Measurements from ENCODE around the gene ANKRD36.
A peak's percentile ranks its signal among the peaks of the same experiment; 100 is the strongest.
"Not testable (repeated sequence)": the region's sequence is repeated elsewhere in the genome, so short reads cannot be mapped to it uniquely, and the experiment has no call there.

The ANKRD36 gene

DNA sequence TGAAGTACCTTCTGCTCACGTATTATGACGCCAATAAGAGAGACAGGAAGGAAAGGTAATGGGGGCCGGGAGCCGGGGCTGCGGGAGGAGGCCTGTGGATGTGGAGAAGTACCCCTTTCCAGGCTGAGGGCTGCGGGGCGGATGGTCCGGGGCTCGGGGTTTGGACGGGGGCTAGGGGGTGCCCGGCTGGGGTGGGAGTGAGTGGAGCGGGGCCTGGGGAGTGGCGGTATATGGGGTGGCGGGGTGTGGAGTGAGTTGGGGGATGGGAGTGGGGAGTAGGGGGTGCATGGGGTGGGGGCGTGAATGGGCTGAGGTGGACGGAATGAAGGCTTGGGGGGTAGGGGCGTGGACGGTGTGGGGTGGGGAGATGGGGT, 916 bp downstream of the ANKRD36 start:
- DNase-seq (ENCODE audit: low spot score): not testable (repeated sequence)

DNA sequence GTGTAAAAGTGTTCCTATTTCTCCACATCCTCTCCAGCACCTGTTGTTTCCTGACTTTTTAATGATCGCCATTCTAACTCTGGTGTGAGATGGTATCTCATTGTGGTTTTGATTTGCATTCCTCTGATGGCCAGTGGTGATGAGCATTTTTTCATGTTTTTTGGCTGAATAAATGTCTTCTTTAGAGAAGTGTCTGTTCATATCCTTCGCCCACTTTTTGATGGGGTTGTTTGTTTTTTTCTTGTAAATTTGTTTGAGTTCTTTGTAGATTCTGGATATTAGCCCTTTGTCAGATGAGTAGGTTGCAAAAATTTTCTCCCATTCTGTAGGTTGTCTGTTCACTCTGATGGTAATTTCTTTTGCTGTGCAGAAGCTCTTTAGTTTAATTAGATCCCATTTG, 16.1 kb downstream of the ANKRD36 start:
- not testable (repeated sequence) for DNase-seq (ENCODE audit: low spot score)

DNA sequence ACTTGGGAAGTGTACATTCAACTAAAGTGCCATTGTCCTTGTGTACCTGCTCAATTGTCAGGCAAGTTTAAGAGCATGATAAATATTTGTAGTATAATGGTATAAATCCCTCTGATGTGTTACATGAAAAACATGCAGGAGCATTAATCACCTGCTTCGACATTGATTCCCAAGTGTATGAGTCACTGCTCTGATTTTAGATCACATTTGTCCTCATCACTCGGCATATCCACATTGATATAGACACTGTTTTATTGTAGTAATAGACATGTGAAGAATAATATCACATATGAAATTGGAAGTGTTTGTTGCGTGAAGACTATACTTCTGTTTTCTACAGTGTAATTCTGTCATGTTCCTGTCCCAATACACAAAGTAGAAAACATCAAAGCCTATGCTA, 31.1 kb downstream of the ANKRD36 start:
- DNase-seq (ENCODE audit: low spot score): not testable (repeated sequence)

DNA sequence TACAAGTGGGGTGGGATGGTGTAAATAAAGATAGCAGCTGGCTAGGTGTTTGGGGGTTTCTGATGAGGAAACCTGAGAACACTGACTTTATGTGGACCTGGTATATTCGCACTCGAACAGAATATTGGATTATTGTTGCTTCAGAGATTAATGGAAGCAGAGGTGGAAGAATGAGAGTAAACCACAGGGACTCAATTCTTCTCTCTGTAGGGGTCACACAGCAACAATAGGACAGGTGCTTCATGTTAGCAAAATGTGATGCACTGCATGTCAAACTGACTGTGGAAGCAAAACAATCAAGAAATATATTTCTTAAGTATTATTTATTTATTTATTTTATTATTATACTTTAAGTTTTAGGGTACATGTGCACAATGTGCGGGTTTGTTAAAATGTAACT, 53.6 kb downstream of the ANKRD36 start:
- DNase-seq (ENCODE audit: low spot score): not testable (repeated sequence)

DNA sequence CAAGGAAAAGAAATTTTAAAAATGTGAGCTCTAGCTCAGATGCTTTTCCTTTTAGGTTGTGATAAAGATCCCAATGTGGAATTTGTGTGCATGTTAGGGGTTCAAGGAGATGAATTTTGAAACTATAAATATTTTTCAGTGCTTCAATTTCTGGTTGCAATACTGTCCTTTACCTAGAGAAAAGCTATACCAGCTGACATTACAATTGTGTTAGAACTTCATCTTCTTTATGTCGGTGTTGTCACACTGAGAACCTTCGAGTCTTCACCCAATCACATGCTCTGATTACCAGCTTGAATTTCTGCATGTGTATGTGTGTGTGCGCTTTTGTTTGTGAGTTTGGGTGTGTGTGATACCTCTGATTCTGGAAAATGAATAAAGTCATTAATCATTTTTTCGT, 55.0 kb downstream of the ANKRD36 start:
- DNase-seq (ENCODE audit: low spot score): not testable (repeated sequence)

DNA sequence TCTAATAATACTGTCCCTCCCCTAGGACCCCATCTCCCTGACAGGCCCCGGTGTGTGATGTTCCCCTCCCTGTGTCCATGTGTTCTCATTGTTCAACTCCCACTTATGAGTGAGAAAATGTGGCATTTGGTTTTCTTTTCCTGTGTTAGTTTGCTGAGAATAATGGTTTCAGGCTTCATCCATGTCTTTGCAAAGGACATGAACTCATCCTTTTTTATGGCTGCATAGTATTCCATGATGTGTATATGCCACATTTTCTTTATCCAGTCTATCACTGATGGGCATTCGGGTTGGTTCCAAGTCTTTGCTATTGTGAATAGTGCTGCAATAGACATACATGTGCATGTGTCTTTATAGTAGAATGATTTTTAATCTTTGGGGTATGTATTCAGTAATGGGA, 55.6 kb downstream of the ANKRD36 start:
- not testable (repeated sequence) for DNase-seq (ENCODE audit: low spot score)

DNA sequence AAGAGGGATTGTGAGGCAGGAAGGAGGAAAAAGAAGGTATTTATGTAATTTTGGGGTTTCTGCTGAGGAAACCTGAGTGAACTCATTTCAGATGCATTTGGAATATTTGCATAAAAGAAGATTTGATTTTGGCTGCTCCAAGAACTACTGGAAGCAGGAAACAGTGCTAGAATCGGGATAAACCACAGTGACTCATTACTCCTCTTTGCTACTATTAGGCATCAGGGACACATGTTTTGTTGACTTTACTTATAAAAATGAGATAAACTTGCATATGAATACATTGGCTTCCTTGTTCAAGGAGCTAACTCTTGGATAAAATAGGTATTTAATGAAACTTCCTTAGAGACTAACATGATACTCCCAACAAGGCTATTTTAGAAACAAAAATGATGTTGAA, 67.4 kb downstream of the ANKRD36 start:
- peak; percentile 0 for DNase-seq (ENCODE audit: low spot score)

DNA sequence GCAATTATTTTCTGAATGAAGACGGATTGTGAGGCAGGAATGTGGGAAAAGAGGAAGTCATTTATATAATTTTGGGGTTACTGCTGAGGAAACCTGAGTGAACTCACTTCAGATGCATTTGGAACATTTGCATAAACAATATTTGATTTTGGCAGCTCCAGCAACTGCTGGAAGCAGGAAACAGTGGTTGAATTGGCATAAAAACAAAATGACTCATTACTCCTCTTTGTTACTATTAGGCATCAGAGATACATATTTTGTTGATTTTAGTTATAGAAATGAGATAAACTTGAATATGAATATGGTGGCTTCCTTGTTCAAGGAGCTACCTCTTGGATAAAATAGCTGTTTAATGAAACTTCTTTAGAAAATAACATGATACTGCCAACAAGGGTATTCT, 82.4 kb downstream of the ANKRD36 start:
- DNase-seq (ENCODE audit: low spot score): peak; percentile 2

DNA sequence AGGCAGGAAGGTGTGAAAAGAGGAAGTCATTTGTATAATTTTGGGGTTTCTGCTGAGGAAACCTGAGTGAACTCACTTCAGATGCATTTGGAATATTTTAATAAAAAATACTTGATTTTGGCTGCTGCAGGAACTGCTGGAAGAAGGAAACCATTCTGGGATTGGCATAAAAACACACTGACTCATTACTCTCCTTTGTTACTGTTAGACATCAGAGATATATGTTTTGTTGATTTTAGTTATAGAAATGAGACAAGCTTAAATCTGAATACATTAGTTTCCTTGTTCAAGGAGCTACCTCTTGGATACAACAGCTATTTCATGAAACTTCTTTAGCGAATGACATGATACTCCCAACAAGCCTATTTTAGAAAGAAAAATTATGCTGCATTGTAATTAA, 84.3 kb downstream of the ANKRD36 start:
- DNase-seq (ENCODE audit: low spot score): not testable (repeated sequence)

DNA sequence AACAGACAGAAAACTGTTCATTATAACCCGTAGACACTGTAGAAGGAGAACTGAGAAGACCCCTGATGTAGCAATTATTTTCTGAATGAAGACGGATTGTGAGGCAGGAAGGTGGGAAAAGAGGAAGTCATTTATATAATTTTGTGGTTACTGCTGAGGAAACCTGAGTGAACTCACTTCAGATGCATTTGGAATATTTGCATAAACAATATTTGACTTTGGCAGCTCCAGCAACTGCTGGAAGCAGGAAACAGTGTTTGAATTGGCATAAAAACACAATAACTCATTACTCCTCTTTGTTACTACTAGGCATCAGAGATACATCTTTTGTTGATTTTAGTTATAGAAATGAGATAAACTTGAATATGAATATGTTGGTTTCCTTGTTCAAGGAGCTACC, 87.9 kb downstream of the ANKRD36 start:
- DNase-seq (ENCODE audit: low spot score): not testable (repeated sequence)

DNA sequence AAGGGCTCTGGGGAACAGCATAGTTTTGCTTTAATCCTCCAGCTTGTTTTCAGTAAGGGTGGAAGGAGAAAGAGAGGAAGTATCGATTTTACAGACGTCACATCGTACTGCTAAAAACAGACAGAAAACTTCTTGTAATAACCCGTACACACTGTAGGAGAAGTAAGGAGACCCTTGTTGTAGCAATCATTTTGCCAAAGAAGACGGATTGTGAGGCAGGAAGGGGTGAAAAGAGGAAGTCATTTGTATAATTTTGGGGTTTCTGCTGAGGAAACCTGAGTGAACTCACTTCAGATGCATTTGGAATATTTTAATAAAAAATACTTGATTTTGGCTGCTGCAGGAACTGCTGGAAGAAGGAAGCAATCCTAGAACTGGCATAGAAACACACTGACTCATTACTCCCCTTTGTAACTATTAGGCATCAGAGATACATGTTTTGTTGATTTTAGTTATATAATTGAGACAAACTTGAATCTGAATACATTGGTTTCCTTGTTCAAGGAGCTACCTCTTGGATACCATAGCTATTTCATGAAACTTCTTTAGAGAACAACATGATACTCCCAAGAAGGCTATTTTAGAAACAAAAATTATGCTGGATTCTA, 89.8 kb downstream of the ANKRD36 start:
- not testable (repeated sequence) for DNase-seq (ENCODE audit: low spot score)

DNA sequence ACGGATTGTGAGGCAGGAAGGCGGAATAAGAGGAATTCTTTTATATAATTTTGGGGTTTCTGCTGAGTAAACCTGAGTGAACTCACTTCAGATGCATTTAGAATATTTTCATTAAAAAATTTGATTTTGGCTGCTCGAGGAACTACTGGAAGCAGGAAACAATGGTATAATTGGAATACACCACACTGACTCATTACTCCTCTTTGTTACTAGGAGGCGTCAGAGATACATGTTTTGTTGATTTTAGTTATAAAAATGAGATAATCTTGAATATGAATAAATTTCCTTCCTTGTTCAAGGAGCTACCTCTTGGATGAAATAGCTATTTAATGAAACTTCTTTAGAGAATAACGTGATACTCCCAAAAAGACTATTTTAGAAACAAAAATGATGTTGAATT, 97.4 kb downstream of the ANKRD36 start:
- DNase-seq (ENCODE audit: low spot score): no peak

DNA sequence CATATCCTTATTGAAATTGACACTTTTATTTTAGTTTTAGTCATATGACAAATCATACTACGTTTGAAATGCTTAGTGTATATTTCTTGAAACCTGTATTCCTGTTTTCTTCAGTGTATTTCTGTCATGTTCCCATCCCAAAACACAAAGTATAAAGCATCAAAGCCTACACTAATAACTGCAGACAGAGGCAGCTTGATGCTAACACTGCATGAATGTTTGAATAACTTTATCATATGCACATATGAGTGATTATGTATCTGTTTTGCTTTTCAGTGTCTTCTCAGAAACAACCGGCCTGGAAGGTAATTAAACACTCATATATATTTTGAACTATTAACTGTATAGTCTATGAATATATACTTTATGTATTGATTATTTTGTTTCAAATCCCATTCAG, 102.1 kb downstream of the ANKRD36 start:
- not testable (repeated sequence) for DNase-seq (ENCODE audit: low spot score)

DNA sequence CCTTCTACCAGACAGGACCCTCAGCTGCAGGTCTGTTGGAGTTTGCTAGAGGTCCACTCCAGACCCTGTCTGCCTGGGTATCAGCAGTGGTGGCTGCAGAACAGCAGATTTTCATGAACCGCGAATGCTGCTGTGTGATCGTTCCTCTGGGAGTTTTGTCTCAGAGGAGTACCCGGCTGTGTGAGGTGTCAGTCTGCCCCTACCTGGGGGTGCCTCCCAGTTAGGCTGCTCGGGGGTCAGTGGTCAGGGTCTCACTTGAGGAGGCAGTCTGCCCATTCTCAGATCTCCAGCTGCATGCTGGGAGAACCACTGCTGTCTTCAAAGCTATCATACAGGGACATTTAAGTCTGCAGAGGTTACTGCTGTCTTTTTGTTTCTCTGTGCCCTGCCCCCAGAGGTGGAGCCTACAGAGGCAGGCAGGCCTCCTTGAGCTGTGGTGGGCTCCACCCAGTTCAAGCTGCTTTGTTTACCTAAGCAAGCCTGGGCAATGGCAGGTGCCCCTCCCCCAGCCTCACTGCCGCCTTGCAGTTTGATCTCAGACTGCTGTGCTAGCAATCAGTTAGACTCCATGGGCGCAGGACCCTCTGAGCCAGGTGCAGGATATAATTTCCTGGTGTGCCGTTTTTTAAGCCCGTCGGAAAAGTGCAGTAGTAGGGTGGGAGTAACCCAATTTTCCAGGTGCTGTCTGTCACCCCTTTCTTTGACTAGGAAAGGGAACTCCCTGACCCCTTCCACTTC, 118.1 kb downstream of the ANKRD36 start:
- DNase-seq (ENCODE audit: low spot score): not testable (repeated sequence)

DNA sequence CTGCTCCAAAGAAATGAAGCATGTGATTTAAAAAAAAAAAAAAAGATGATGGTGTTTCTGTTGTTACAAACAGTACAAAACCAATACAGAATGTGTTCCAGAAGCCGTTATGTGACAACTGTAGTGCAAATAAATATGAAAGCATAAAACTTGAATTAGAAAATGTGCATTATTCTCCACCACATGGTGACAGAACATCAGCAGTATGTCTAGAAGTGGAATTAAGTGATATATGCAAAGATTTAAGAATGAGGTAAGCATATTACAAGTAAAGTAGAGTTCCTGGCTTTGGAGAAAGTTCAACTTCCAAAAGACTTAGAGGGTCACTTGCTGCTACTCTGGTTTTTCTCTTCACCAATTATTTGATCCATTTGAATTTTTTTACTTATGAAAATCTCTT, 120.0 kb downstream of the ANKRD36 start:
- DNase-seq (ENCODE audit: low spot score): not testable (repeated sequence)

DNA sequence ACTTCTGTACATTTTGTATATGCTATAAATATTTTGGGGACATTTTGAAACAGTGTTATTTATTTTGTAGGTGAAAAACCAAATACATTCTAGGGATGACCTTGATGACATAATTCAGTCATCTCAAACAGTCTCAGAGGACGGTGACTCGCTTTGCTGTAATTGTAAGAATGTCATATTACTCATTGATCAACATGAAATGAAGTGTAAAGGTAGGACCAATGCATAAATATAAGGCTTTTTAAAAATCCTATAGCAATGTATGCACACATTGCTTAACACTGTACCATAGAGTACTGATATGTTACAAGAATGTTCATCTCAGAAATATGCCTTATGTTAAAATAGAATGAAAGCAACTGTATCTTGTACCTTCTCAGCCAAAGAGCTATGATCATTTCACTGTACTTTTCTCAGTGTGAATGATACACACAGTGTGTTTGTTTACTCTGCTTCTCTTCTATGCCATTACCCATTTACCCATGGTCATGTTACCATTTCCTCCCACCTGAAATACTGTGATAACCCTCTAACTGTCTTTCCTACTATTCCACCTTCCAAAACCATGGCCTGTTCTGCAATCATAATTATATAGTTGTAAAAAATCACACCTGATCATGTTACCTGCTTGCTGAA, 120.8 kb downstream of the ANKRD36 start:
- DNase-seq (ENCODE audit: low spot score): not testable (repeated sequence)

DNA sequence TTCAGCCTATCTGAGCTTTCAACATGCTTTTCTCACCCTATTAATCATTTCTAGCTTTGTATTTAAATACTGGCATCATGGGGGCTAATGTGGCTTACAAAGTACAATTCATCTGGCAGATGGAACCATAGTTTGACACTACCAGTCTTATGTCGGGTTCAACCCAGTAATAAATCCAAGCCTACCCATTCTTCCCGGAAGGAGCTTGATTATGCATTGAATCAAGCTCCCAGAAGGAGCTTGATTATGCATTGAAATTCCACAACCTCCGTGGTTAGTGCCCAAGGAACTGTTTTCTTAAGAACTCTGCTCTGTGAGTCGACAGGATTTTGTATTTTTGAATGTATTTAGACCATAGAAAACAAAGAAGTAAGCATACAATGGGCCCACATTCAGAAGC, 148.2 kb downstream of the ANKRD36 start:
- DNase-seq (ENCODE audit: low spot score): not testable (repeated sequence)

DNA sequence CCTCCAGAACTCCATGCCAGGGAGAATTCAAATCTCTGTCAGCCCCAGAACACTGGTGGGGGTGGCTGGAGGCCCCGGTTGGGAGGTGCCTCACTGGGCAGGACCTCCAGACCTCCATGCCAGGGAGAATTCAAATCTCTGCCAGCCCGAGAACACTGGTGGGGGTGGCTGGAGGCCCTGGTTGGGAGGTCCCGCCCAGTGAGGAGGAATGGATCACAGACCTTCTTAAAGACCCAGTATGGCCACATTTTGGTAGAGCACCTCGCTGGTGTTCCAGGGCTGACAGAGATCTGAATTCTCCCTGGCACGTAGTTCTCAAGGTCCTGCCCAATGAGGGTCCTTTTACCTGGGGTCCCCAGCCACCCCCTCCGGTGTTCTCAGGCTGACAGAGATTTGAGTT, 153.5 kb downstream of the ANKRD36 start:
- DNase-seq (ENCODE audit: low spot score): not testable (repeated sequence)

DNA sequence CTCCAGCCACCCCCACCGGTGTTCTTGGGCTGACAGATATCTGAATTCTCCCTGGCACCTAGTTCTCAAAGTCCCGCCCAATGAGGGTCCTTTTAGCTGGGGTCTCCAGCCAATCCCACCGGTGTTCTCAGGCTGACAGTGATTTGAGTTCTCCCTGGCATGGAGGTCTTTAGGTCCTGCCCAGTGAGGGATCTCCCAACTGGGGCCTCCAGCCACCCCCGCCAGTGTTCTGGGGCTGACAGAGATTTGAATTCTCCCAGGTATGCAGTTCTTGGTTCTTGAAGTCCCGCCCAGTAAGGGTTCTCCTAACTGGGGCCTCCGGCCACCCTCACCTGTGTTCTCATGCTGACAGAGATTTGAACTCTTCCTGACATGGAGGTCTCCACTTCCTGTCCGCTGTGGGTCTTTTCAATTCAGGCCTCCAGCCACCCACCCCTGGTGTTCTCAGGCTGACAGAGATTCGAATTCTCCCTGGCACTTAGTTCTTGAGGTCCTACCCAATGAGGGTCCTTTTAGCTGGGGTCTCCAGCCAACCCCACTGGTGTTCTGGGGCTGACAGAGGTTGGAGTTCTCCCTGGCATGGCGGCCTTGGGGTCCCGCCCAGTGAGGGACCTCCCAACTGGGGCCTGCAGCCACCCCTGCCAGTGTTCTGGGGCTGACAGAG, 154.6 kb downstream of the ANKRD36 start:
- DNase-seq (ENCODE audit: low spot score): peak; percentile 0

DNA sequence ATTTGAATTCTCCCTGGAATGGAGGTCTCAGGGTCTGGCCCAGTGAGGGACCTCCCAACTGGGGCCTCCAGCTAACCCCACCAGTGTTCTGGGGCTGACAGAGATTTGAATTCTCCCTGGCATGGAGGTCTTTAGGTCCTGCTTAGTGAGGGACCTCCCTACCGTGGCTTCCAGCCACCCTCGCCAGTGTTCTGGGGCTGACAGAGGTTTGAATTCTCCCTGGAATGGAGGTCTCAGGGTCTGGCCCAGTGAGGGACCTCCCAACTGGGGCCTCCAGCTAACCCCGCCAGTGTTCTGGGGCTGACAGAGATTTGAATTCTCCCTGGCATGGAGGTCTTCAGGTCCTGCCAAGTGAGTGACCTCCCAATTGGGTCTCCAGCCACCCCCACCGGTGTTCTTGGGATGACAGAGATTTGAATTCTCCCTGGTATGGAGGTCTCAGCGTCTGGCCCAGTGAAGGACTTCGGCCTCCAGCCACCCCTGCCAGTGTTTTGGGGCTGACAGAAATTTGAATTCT, 155.2 kb downstream of the ANKRD36 start:
- DNase-seq (ENCODE audit: low spot score): peak; percentile 0

DNA sequence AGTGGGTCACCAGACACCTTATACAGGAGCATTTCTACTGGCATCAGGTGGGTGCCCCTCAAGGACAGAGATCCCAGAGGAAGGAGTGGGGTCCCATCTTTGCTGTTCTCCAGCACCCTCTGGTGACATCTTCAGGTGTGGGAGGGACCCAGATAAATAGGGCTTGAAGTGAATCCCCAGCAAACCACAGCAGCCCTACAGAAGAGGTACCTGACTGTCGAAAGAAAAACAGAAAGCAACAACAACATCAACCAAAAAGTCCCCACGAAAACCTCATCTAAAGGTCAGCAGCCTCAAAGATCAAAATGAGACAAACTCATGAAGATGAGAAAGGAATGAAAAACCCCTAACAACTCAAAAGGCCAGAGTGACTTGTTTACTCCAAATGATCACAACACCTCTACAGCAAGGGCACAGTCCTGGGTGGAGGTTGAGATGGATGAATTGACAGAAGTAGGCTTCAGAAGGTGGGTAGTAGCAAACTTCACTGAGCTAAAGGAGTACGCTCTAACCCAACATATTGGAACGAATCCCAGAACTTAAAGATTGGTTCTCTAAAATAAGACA, 163.4 kb downstream of the ANKRD36 start:
- DNase-seq (ENCODE audit: low spot score): not testable (repeated sequence)

DNA sequence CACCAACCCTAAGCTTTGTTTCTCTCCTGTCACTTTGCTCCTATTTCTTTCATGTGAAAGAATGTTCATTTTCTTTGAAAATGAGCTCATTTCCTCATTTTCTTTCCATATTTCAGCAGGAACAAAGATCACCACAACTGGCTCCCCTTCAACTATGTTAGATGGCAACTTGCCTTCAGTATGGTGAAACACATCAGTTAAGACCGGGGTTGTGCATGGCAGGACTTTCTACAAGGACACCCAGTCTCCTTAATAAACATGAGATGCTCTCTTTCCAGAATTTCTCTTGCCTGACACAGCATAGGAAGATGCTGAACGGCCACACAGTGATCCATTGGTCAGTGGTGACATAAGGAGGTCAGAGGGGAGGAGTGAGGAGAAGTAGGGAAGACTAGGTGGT, 172.2 kb downstream of the ANKRD36 start:
- not testable (repeated sequence) for DNase-seq (ENCODE audit: low spot score)

Measured in RKO (cell line).